ENCODE data around the gene COTL1.

GRCh38 chr16:84640145-84640544 lies 22.3 kb upstream of the COTL1 start:
- TF ChIP-seq ZNF317 (CRISPR knock-in tag; IDR thresholded peaks at IDR 0.05) (no peak), ZNF382 (CRISPR knock-in tag; IDR thresholded peaks at IDR 0.05; ENCODE audit: borderline replicate concordance) (no peak), SRF (IDR thresholded peaks at IDR 0.05; ENCODE audit: low read depth, low read length) (no peak), NCOA1 (CRISPR knock-in tag; IDR thresholded peaks at IDR 0.05) (no peak), FOXP1 (IDR thresholded peaks at IDR 0.05) (no peak), FOXP1 (CRISPR knock-in tag; IDR thresholded peaks at IDR 0.05) (no peak)
- TF ChIP-seq, protein P1, sequence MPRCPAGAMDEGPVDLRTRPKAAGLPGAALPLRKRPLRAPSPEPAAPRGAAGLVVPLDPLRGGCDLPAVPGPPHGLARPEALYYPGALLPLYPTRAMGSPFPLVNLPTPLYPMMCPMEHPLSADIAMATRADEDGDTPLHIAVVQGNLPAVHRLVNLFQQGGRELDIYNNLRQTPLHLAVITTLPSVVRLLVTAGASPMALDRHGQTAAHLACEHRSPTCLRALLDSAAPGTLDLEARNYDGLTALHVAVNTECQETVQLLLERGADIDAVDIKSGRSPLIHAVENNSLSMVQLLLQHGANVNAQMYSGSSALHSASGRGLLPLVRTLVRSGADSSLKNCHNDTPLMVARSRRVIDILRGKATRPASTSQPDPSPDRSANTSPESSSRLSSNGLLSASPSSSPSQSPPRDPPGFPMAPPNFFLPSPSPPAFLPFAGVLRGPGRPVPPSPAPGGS (CRISPR knock-in tag; IDR thresholded peaks at IDR 0.05): no peak
- TF ChIP-seq, protein P2, sequence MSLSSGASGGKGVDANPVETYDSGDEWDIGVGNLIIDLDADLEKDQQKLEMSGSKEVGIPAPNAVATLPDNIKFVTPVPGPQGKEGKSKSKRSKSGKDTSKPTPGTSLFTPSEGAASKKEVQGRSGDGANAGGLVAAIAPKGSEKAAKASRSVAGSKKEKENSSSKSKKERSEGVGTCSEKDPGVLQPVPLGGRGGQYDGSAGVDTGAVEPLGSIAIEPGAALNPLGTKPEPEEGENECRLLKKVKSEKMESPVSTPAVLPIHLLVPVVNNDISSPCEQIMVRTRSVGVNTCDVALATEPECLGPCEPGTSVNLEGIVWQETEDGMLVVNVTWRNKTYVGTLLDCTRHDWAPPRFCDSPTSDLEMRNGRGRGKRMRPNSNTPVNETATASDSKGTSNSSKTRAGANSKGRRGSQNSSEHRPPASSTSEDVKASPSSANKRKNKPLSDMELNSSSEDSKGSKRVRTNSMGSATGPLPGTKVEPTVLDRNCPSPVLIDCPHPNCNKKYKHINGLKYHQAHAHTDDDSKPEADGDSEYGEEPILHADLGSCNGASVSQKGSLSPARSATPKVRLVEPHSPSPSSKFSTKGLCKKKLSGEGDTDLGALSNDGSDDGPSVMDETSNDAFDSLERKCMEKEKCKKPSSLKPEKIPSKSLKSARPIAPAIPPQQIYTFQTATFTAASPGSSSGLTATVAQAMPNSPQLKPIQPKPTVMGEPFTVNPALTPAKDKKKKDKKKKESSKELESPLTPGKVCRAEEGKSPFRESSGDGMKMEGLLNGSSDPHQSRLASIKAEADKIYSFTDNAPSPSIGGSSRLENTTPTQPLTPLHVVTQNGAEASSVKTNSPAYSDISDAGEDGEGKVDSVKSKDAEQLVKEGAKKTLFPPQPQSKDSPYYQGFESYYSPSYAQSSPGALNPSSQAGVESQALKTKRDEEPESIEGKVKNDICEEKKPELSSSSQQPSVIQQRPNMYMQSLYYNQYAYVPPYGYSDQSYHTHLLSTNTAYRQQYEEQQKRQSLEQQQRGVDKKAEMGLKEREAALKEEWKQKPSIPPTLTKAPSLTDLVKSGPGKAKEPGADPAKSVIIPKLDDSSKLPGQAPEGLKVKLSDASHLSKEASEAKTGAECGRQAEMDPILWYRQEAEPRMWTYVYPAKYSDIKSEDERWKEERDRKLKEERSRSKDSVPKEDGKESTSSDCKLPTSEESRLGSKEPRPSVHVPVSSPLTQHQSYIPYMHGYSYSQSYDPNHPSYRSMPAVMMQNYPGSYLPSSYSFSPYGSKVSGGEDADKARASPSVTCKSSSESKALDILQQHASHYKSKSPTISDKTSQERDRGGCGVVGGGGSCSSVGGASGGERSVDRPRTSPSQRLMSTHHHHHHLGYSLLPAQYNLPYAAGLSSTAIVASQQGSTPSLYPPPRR (CRISPR knock-in tag; IDR thresholded peaks at IDR 0.05; ENCODE audit: borderline replicate concordance): no peak
